Lower leg skin (tissue), 3 donors: ENCODE results near the gene VPS13A.

ENCODE experiments used
- POLR2A ChIP-seq, 2 donors: fragments of 450-650 bp; IDR thresholded peaks; one replicate each; pipeline ENCODE4 v1.6.1; 2016 to 2017; ENCODE audit warnings: antibody characterized with exemption in 2 of 2, mild to moderate bottlenecking in 1 of 2, moderate library complexity in 1 of 2
- TF ChIP-seq, protein P1 (sequence below), 3 donors: fragments of 450-650 bp; IDR thresholded peaks; one replicate each; pipeline ENCODE4 v1.5.1; 2016; ENCODE audit warnings: antibody characterized with exemption in 3 of 3, mild to moderate bottlenecking in 3 of 3, moderate library complexity in 2 of 3

DNA sequence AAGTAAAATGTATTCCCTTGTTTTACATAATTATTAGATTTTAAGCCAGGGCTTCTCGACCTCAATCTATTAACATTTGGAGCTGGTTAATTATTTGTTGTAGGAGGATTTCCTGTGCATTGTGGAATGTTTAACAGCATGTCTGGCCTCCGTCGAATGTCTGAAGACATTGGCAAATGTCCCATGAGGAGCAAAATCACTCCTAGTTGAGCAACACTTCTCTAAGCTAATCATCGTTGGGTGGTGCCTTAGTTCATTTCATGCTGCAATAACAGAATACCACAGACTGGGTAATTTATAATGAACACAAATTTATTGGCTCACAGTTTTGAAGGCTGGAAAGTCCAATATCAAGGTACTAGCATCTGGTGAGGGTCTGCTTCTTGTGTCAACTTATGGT is 13.4 kb upstream of the VPS13A start:
- no peak for TF ChIP-seq POLR2A (IDR thresholded peaks at IDR 0.05)
- TF ChIP-seq, protein P1, sequence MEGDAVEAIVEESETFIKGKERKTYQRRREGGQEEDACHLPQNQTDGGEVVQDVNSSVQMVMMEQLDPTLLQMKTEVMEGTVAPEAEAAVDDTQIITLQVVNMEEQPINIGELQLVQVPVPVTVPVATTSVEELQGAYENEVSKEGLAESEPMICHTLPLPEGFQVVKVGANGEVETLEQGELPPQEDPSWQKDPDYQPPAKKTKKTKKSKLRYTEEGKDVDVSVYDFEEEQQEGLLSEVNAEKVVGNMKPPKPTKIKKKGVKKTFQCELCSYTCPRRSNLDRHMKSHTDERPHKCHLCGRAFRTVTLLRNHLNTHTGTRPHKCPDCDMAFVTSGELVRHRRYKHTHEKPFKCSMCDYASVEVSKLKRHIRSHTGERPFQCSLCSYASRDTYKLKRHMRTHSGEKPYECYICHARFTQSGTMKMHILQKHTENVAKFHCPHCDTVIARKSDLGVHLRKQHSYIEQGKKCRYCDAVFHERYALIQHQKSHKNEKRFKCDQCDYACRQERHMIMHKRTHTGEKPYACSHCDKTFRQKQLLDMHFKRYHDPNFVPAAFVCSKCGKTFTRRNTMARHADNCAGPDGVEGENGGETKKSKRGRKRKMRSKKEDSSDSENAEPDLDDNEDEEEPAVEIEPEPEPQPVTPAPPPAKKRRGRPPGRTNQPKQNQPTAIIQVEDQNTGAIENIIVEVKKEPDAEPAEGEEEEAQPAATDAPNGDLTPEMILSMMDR (IDR thresholded peaks at IDR 0.05), result no peak
